Activated T-cell treated with anti-CD3 and anti-CD28 coated beads, Interleukin-2, amount 50 U/mL, for 1 hour (primary cell): ENCODE results near the gene ARFGEF3.

ENCODE experiments used
- DNase-seq: peaks from one replicate; pipeline ENCODE4 v3.0.0-alpha.2; 2020

Gene ARFGEF3

DNA sequence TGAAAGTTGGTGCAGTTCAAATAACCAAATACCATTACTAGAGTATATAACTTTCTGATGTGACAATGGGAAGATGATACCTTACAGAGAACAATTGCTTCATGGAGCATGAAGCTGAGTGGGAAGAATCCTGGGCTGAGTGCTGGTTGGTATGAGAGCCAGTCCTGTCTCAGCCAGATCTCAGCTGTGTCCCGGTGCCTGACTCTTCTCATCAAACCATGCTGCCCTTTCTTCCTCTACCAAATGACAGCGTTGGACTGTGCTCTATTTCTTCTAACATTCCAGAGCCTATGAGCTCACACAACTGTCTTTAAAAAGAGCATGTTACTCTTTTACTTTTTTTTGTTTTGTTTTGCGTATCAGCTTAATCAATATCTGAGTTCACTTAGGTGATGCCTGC lies 84.0 kb downstream of the ARFGEF3 start:
- no peak for DNase-seq

DNA sequence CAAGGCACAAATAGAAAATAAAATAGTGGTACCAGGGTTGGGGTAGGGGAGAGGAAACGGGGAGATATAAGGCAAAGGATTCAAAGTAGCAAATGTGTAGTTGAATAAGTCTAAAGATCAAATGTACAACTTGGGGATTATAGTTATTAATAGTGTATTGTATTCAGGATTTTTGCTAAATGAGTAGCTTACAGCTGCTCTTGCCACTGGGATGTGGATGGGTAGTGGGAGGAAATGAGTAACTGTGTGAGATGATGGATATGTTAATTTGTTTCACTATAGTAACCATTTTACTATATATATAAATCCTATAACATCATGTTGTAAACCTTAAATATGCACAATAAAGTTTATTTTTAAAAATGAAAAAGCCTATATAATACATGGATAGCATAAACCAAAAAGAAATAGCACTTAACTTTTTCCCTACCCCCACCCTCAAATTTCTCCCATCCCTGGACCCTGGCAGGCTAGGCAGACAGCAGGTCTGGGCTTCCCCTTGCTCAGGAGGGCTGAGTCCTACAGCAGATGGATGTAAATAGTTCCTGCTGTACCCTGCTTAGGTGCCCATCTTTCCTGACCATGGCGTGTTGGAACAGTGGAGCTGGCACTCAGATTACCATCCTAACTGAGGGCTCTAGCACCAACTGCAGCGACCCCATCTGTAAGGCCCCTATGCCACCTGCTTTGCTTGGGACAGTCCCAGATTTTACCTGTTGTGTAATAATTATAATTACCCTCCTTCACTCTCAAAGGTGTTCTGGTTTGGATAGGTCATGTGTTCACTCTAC lies 85.1 kb downstream of the ARFGEF3 start:
- no peak for DNase-seq

DNA sequence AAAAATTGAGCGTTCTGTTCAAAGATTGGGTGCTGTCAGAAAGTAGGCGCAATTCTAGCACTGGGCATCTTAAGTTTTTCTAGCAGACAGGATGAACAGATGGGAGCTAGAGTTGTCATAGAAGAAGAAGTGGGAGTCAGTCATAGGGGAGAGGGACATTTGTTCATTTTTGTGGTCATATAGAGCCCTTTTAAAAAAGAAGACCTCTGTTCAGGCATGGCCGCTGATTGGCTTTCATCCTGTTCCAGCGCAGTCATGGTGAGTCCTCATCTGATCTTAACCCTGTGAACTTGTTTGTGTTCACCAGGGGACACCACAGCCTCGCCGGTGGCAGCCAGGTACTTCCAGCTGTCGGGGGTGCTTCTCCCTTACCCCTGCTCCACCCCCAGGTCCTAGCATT lies 86.3 kb downstream of the ARFGEF3 start:
- no peak for DNase-seq

DNA sequence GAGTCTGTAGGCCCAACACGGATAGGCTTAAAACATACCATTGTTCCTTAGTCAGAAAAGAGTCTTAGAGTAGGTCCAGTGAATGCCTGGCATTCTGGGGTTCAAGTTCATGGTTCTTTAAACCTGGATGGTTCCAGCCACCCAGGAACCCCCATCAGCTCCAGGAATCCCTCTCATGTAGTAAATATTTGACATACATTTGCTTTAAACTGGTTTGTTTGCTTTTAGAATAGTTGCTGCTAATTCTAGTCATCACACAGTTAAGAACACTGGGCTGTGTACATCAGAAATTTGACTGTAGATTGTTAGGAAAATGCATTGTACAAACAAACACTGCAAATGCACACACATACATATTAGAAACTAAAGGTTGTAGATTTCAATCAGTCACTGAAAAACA lies 87.1 kb downstream of the ARFGEF3 start:
- no peak for DNase-seq

DNA sequence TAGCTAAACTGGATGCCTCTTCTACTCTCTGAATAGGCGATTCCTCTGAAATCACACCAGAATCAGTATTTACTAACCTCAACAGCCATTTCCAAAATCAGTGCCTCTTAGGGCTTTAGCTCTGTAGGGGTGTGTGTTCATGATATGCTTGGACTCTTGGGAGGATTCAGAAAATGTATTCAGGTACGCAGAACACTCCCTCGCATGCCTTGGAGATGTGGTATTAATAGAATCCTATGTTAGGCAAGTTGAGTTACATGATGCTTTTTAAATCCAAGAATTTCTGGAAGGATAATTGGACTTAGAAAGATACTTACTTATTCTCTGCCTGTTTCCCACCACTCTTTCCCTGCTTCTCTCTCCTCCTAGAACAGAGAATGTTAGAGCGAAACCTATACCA lies 88.3 kb downstream of the ARFGEF3 start:
- no peak for DNase-seq

DNA sequence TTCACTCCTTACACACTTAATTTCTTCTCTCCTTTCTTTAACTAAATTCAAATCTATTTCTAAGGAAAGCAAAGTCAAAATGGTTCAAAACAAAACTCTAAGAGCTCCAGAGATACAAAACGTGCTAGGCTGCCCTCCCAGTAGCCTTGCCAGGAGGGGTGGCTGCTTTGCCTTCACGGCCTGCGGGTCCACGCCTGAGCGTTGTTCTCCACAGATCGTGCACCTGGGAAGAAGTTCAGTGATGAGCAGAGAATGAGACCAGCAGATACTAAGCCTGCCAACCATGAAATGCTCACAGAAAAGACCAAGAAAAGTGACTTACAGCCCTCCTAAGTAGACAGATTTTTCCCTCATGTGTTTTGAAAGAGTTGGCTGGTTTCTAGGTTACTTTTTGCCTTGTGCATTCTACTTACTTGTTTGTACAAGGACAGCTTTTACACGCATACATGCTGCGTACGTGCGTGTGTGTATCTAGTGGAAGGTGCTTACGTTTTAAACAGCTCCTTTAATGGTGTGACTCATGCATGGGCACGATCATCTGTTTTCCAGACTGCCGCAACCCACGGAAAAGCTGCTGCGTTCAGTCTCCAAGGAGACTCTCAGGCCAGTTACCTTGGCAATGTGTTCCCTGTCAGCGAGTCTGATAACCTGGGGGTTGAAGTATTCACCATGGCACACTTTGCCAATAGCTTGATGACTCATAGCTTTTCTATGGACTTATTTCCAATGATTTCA lies 88.9 kb downstream of the ARFGEF3 start:
- no peak for DNase-seq

DNA sequence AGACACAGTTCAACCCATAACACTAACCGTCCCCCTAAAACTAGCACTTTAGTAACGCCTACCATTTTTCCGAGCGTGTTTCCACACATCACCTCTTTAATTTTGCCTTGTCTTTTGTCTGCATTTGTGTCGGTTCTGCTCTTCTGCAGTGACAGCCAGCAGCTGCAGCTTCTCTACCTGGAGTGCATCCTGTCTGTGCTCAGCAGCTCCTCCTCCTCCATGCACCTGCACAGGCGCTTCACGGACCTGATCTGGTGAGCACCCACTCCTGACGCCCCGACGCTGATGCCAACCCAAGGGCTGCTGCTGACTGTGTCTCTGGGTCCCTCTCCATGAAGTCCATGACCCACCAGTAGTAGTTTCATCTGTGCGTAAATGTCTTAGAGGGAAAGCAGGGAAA lies 92.0 kb downstream of the ARFGEF3 start:
- no peak for DNase-seq

DNA sequence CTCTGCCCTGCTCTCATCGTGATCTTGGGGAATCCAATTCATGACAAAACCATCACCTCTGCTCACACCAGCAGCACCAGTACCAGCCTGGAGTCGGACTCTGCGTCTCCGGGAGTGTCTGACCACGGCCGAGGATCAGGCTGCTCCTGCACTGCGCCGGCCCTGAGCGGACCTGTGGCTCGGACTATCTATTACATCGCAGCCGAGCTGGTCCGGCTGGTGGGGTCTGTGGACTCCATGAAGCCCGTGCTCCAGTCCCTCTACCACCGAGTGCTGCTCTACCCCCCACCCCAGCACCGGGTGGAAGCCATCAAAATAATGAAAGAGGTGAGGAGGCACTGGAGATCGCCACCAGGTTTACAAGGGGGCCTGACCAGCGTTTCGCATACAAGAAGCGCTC lies 93.7 kb downstream of the ARFGEF3 start:
- no peak for DNase-seq

DNA sequence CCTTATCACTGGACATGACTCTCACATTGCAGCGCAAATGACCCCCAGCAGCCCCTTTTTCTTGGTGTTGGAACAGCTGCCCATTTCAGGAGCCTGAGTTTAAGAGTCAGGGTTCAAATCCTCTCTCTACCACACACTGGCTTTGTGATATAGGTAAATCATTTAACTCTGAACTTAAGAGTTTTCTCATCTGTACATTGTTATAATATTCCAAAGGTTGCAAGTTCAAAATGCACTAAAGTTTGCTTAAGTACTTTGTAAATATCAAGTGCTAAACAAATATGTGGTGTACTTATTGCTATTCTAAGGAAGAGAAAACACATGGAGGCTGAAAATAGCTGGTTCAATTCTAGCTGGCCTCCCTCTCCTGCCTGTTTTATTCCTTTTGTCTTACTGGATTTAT lies 95.9 kb downstream of the ARFGEF3 start:
- no peak for DNase-seq

DNA sequence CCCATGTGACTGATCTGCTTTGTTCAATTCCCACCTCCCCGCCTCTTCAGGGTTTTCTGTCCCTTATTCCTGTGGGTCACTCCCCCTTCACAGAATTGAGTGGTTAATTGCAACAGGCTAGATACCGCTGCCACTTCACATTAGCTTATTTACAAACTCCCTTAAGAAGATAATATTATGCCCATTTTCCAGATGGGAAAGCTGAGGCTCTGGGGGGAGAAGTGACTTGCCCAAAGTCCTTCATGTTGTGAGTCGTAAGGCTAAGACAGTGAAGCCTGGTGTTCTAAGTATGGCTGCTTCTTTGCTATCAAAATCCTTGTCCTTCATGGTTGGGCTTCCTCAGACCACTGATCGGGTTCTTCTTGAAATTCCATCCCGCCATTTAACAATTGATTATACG lies 96.5 kb downstream of the ARFGEF3 start:
- DNase-seq: no peak

DNA sequence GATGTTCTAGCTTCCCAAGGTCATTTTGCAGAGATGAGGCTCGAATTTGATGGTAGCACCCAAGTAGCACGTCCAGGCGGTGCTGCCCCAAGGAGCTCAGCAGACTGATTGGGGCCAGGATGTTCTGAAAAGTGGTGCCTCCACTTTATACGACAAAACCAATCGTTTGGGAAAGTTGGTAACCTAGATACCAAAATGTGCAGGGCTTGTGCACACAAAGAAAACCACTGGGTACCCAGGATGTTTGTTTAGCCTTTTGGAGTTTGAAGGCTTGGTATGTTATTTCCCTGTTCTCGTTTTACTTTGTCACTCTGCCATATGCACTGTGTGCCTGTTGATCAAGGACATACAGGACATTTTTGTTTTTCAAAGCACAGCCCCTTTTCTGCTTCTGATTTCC lies 97.3 kb downstream of the ARFGEF3 start:
- DNase-seq: no peak

DNA sequence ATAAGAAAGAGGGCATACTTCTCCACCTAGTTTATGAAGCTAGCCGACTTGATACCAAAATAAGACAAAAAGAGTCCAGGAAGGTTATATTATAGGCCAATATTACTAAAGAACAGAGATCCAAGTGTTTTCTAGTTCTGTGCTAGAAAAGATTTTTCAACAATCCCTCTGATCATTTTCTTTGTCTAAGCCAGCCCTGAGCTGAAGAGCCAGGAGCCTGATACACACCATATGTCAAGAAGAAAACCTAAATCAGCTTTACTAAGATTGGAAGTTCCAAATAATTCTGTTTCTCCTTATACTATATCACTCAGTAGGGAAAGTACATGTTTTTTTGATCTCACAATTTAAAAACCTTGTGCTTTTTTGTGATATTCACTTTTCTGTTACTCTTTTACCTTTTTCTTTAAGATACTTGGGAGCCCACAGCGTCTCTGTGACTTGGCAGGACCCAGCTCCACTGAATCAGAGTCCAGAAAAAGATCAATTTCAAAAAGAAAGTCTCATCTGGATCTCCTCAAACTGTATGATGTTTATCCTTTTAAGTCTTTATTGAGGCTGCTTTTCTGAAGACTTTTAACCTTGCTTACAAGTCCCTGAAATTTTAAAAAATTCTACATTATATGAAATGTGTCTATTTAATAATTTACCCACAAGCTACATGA lies 99.5 kb downstream of the ARFGEF3 start:
- no peak for DNase-seq

DNA sequence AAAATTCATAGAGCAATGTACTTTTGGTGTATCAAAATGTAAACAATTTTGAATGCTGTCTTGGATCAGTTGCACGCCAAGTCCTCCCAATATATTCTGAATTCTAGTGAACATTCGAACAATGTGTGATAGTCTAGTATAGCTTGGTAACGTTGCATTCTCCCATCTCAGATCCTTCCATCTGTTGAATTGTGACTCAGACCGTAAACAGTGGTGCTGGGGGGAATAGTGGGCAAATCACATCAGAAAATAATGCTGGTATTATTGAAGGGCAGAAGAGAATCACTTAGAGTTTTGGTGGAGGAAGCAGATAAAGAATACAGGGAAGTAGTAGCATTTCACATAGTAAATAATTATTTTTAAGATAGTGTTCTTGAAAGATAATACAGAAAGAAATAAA lies 102.2 kb downstream of the ARFGEF3 start:
- no peak for DNase-seq

DNA sequence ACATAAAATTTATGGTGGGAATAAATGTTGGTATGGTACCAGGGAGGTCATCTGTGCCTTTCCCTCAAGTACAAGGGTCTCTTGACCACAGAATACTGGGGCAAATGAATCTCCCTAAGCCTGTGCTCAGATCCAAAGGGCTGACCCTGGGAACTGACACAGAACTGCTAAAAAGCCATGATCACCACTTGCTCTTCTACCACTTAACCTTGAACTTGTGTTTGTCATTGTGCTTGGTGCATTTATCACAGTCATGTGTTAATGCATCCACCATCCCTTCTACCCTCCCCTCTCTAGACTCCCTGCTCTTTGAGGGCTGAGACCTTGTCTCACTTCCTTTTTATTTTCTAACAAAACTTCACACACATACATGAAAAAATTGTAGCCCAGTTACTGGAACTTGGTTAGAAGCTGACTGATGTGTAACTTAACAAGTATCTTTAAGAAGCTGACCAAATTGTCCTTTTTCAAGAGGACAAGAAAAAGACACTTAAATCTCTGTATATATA lies 102.7 kb downstream of the ARFGEF3 start:
- DNase-seq: no peak

DNA sequence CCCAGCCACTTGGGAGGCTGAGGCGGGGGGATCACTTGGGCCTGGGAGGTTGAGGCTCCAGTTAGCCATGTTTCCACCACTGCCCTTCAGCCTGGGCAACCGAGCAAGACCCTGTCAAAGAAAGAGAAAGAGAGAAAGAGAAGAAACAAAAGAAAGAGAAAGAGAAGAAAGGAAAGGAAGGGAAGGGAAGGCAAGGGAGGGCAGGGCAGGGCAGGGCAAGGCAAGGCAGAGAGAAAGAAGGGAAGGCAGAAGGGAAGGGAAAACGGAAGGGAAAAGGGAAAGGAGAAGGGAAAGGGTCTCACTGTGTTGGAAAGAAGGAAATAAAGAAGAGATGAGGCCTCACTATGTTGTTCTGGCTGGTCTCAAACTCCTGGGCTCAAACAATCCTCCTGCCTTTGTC lies 104.4 kb downstream of the ARFGEF3 start:
- DNase-seq: no peak

DNA sequence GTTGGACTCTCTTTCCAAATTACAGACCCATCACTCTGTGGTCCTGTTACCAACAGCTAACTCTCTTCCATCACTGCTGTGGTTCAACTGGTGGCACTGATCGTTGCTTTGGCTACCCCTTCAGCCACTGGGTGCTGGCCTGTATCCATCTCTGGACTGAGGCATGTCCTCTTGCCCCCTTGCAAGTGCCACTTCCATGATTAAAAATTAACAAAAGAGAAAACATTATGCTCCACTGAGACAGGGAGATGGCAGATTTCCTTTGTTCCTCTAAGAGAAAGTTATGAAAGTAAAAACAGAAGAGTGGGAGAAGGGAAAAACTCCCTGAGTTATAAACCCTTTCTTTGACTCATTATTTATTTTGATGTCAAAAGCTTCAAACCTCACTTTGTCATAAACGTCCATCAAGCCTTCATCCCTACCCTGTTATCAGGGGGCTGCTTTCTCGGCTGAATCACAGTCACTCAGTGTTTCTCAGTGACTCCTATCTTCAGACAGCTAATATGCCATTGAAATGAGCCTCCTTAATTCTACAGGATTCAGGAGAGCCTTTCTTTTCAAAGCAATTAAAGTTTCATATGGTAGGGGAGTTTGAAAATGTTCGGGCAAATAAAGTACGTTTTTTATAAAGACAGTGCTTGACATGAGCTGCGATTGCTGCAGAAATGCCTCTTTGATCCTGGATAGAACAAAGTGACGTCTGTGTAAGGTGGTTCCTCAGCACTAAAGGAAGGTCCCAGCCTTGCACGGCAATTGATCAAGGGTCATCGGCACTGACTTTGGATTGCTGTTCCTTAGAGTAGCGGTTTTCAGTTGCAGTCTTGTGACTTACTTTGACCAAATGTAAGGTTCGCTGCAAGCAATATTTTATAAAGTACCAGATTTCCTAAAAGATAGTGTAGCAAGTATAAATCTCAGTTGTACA lies 106.5 kb downstream of the ARFGEF3 start:
- DNase-seq: no peak

DNA sequence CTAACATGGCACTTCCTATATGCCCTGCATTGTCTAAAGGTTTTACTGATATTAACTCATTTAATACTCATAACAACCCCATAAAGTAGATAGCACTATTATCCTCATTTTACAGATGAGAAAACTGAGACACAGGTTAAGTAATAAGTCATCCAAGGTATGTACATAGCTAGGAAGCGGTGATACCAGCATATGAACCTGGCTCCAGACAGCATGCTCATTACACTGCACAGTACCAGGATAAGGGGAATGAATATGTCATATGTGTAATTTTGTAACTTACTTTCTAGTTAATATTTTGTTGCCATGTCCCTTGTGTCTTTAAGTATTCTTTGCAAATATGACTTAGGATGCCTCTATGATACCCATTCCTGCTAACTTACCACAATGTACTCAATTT lies 109.7 kb downstream of the ARFGEF3 start:
- no peak for DNase-seq

DNA sequence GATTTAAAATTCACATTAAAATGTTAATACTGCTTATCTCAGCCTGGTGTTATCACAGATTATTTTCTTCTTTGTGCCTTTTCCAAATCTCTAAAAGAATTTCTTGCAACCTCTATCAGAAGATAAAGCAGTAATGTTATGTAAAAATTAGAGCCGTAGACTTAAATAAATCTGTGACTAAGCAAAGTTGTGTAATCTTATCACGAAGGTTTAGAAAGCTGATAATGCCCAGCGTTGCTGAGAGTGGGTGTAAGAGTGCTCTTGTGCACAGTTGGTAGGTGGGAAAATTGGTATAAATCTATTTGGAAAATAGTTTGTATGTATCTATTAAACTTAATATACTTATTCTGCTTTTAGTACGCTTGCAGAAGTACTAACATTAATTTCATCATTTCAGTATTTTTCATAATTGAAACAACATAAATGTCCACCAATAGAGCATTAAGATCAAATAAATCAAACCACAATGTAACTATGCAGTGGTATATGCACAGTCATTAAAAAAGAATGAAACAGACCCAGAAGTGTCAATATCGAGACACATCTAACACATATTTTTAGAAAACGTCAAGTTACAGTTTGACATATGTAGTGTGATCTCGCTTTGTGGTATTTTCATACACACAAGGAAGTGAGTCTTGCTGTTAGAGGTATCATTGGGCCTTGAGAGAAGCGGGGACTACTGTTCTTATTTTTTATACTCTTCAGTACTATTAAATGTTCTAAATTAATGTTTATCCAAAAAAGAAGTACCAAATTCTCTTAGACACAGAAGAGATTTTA lies 111.0 kb downstream of the ARFGEF3 start:
- no peak for DNase-seq

DNA sequence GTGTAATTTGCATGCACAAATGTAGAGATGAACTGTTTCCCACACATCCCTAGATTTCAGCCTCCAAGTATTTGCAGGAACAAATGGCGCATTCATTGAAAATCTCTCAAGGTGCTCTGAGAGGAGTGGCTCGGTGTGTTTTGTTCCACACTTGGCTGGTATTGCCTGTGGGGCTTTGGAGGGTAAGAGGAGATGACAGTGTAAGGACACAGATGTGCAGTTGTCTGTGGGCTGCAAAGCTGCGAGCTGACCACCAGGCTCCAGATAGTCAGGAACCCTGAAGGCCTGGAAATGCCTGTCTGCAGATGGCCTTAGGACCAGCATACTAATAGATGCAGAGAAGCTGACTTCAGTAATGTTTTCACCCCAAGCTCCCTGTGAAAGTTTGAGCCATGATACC lies 114.2 kb downstream of the ARFGEF3 start:
- no peak for DNase-seq

DNA sequence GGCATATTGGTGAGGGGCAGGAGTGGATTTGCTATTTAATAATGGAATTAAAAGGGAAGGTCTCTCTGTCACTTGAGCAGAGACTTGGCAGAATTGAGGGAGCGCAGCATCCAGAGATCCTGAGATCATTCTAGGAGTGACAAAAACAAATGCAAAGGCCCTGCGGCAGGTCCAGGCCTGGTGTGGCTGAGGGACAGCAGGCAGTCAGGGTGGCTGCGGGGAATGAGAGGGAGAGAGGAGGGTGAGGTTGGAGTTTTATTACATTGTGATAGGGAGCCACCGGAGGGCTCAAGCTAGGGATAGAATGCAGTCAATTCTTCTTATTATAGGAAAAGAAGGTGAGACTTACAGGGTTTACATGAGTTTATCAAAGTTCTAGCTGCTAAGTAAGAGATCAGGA lies 116.1 kb downstream of the ARFGEF3 start:
- DNase-seq: no peak

DNA sequence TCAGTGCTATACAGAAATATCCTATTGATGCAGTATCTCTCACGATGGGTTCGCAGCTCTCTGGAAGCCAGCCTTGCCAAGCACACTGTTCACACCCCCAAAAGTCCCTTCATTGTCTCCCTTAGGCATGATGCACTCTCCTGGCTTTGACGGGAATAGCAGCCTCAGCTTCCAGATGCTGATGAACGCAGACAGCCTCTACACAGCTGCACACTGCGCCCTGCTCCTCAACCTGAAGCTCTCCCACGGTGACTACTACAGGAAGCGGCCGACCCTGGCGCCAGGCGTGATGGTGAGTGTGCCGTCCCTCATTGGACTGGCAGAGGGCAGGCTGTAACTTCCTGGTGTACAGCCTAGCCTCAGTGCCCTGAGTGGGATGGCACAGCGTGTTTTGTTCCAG lies 116.6 kb downstream of the ARFGEF3 start:
- no peak for DNase-seq

DNA sequence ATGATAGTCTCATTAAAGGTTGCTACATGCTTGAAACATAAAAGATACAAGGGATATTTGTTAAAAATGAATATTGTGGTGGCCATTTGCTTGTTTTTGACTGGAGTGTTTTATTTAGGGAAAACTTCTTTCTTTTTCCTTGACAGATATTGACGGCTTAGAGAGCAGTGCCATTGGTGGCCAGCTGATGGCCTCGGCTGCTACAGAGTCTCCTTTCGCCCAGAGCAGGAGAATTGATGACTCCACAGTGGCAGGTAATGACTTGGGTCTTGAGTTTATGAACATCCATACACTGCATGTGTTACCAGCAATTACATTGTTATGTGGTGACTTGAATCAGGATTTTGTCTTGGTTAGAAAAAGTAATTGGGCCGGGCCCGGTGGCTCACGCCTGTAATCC lies 124.1 kb downstream of the ARFGEF3 start:
- DNase-seq: no peak
